Measurements from ENCODE around the gene PLCL1. TPM values are rescaled to one million over a fixed set of nuclear protein-coding genes. Genes with fewer than 3 reads are reported as not detected.

Gene PLCL1
- total RNA-seq, 1 experiment from 2014 or later = not detected

GRCh38 chr2:197964720-197965119 is 160.3 kb downstream of the PLCL1 start:
- no peaks in the 10 kb centered on the region for H3K79me2 ChIP-seq (ENCODE audit: low read depth)
- TF ChIP-seq EZH2 (IDR thresholded peaks at IDR 0.05; ENCODE audit: low read depth) (no peak), CTCF (conservative IDR thresholded peaks at IDR 0.05) (no peak)
- ChIA-PET POLR2A (ENCODE audit: unreplicated experiment) (no interaction called here), CTCF (no interaction called here)
- no peaks in the 10 kb centered on the region for H3K9me3 ChIP-seq (ENCODE audit: insufficient read depth, low read depth)
- H4K20me1 ChIP-seq (ENCODE audit: insufficient read depth) = no peaks in the 10 kb centered on the region
- intact Hi-C loops (cut with micrococcal nuclease; ENCODE audit: unreplicated experiment) = no loop called here
- H3K27me3 ChIP-seq (ENCODE audit: insufficient read depth, low read depth) = no peaks in the 10 kb centered on the region
- DNase-seq = no peak
- H2AFZ ChIP-seq = no peak overlapping the region
- no TSS peak for BruUV-seq (replicated peaks)
- H3K9me2 ChIP-seq (ENCODE audit: insufficient read depth) = no peaks in the 10 kb centered on the region; the same call in 1 of the 2 replicates
- no peaks in the 10 kb centered on the region for H3F3A ChIP-seq (ENCODE audit: insufficient read depth, low read depth)
- H3K4me3 ChIP-seq = no peak overlapping the region
- no peak overlapping the region for H3K27ac ChIP-seq
- H3K36me3 ChIP-seq (ENCODE audit: low read depth) = no peaks in the 10 kb centered on the region
- no peak overlapping the region for H3K4me2 ChIP-seq
- no peaks in the 10 kb centered on the region for H3K4me1 ChIP-seq (replicated peaks; ENCODE audit: insufficient read depth)

GRCh38 chr2:197965756-197966155 is 161.4 kb downstream of the PLCL1 start:
- H3K4me2 ChIP-seq = no peak overlapping the region
- no peak for DNase-seq
- POLR2A ChIA-PET (ENCODE audit: unreplicated experiment) = no interaction called here
- CTCF ChIA-PET = no interaction called here
- H3K4me3 ChIP-seq = no peak overlapping the region
- H2AFZ ChIP-seq = no peak overlapping the region
- no TSS peak for BruUV-seq (replicated peaks)
- TF ChIP-seq EZH2 (IDR thresholded peaks at IDR 0.05; ENCODE audit: low read depth) = no peak
- no peak for TF ChIP-seq CTCF (conservative IDR thresholded peaks at IDR 0.05)
- no peak overlapping the region for H3K27ac ChIP-seq
- no peaks in the 10 kb centered on the region for H3K79me2 ChIP-seq (ENCODE audit: low read depth)
- no peaks in the 10 kb centered on the region for H4K20me1 ChIP-seq (ENCODE audit: insufficient read depth)
- H3K9me3 ChIP-seq (ENCODE audit: insufficient read depth, low read depth) = no peaks in the 10 kb centered on the region
- H3F3A ChIP-seq (ENCODE audit: insufficient read depth, low read depth) = no peaks in the 10 kb centered on the region
- intact Hi-C loops (cut with micrococcal nuclease; ENCODE audit: unreplicated experiment) = no loop called here
- H3K9me2 ChIP-seq (ENCODE audit: insufficient read depth) = no peaks in the 10 kb centered on the region; the same call in 1 of the 2 replicates
- no peaks in the 10 kb centered on the region for H3K4me1 ChIP-seq (replicated peaks; ENCODE audit: insufficient read depth)
- H3K27me3 ChIP-seq (ENCODE audit: insufficient read depth, low read depth) = no peaks in the 10 kb centered on the region
- H3K36me3 ChIP-seq (ENCODE audit: low read depth) = no peaks in the 10 kb centered on the region

- H2AFZ ChIP-seq = no peak overlapping the region
- no peaks in the 10 kb centered on the region for H3K36me3 ChIP-seq (ENCODE audit: low read depth)
- POLR2A ChIA-PET (ENCODE audit: unreplicated experiment) = no interaction called here
- no peaks in the 10 kb centered on the region for H3K79me2 ChIP-seq (ENCODE audit: low read depth)
- no peaks in the 10 kb centered on the region for H3K4me1 ChIP-seq (replicated peaks; ENCODE audit: insufficient read depth)
- no TSS peak for BruUV-seq (replicated peaks)
- intact Hi-C loops (cut with micrococcal nuclease; ENCODE audit: unreplicated experiment) = no loop called here
- TF ChIP-seq EZH2 (IDR thresholded peaks at IDR 0.05; ENCODE audit: low read depth) (no peak), CTCF (conservative IDR thresholded peaks at IDR 0.05) (no peak)
- H3K4me3 ChIP-seq = no peak overlapping the region
- H3F3A ChIP-seq (ENCODE audit: insufficient read depth, low read depth) = no peaks in the 10 kb centered on the region
- no peaks in the 10 kb centered on the region for H3K27me3 ChIP-seq (ENCODE audit: insufficient read depth, low read depth)
- no peak overlapping the region for H3K4me2 ChIP-seq
- H3K9me3 ChIP-seq (ENCODE audit: insufficient read depth, low read depth) = no peaks in the 10 kb centered on the region
- CTCF ChIA-PET = no interaction called here
- no peak overlapping the region for H3K27ac ChIP-seq
- no peaks in the 10 kb centered on the region for H3K9me2 ChIP-seq (ENCODE audit: insufficient read depth)
- H4K20me1 ChIP-seq (ENCODE audit: insufficient read depth) = no peaks in the 10 kb centered on the region
- DNase-seq = no peak
Observed at GRCh38 chr2:197969391-197969893, 165.0 kb downstream of the PLCL1 start.

Data from PC-9 (cell line).